GM10248 (cell line): ENCODE data around the gene ZNF410.
"Not testable (repeated sequence)": the region's sequence is repeated elsewhere in the genome, so short reads cannot be mapped to it uniquely, and the experiment has no call there.

Experiments
- CTCF ChIA-PET: fragments of 300-600 bp; sonication (Branson Sonifier 250); formaldehyde crosslinking; extraction: SDS; loops from one replicate; lab custom pipeline; 2021; ENCODE audit warnings: antibody characterized with exemption; lab: Yijun Ruan, JAX
- POLR2A ChIA-PET: fragments of 350-650 bp; sonication (Branson Sonifier 250); formaldehyde crosslinking; extraction: SDS; loops from one replicate; lab custom pipeline; 2020; ENCODE audit warnings: antibody characterized with exemption; lab: Yijun Ruan, JAX
- DNase-seq: peaks from one replicate; pipeline ENCODE4 v3.0.0; 2012; ENCODE audit errors: extremely low spot score
- CTCF ChIP-seq: IDR thresholded peaks from 2 replicates; pipeline ENCODE4 v1.5.1; 2012; ENCODE audit warnings: mild to moderate bottlenecking, low read depth; ENCODE audit errors: extremely low read depth, missing control alignments, control extremely low read depth

ZNF410 gene

GRCh38 chr14:73889376-73889775 lies 2.7 kb downstream of the ZNF410 start:
- no peak for DNase-seq
- CTCF ChIA-PET, result interaction anchor here (1.1 kb wide), 1 partner anchor 160 kb away, joined by 3 read pairs; no protein-coding TSS in a partner anchor
- no peak for TF ChIP-seq CTCF
- POLR2A ChIA-PET, result no interaction called here

GRCh38 chr14:73894180-73894687 lies 7.6 kb downstream of the ZNF410 start:
- CTCF ChIA-PET, result interaction anchor here (1.2 to 1.9 kb wide), 2 partner anchors 12 to 19 kb away, joined by 3 to 4 read pairs; no protein-coding TSS in a partner anchor
- POLR2A ChIA-PET, DNase-seq: not testable (repeated sequence)

GRCh38 chr14:73895939-73896338 lies 9.3 kb downstream of the ZNF410 start:
- ChIA-PET CTCF (interaction anchor here (0.7 to 1.9 kb wide), 6 partner anchors 9 to 168 kb away, joined by 3 to 6 read pairs (median 4); partner anchors contain the start of gene ZNF410), POLR2A (no interaction called here)
- DNase-seq, result no peak
- no peak for TF ChIP-seq CTCF

GRCh38 chr14:73896521-73896920 lies 9.9 kb downstream of the ZNF410 start:
- DNase-seq, result no peak
- TF ChIP-seq CTCF, result no peak
- POLR2A ChIA-PET, result interaction anchor here (0.9 kb wide), 1 partner anchor 45 kb away, joined by 4 read pairs; the partner anchor contains the start of gene PTGR2
- CTCF ChIA-PET, result interaction anchor here (1.0 to 1.8 kb wide), 3 partner anchors 10 to 168 kb away, joined by 3 to 6 read pairs (median 4); partner anchors contain the start of gene ZNF410

GRCh38 chr14:73903028-73903427 lies 16.4 kb downstream of the ZNF410 start:
- DNase-seq, result no peak
- CTCF ChIA-PET, result no interaction called here
- POLR2A ChIA-PET, result no interaction called here
- no peak for TF ChIP-seq CTCF

GRCh38 chr14:73909681-73910080 lies 23.0 kb downstream of the ZNF410 start:
- CTCF ChIA-PET, result no interaction called here
- POLR2A ChIA-PET, result no interaction called here
- no peak for DNase-seq
- TF ChIP-seq CTCF, result no peak

- no peak for DNase-seq
- TF ChIP-seq CTCF, result no peak
- POLR2A ChIA-PET, result no interaction called here
- CTCF ChIA-PET, result interaction anchor here (0.8 to 1.2 kb wide), 4 partner anchors 17 to 184 kb away, joined by 3 to 4 read pairs (median 3); no protein-coding TSS in a partner anchor
Observed at GRCh38 chr14:73913256-73913655, 26.6 kb downstream of the ZNF410 start.
